HG02885 (cell line): ENCODE results near the gene RAB11FIP4.
A peak's percentile ranks its signal among the peaks of the same experiment; 100 is the strongest.

Source experiments
- ATAC-seq: cut with Tn5 transposase; IDR thresholded peaks from one replicate; pipeline ENCODE4 v1.9.1; 2021; ENCODE audit warnings: mild to moderate bottlenecking; ENCODE audit not compliant: unreplicated experiment, poor library complexity

The RAB11FIP4 gene

DNA sequence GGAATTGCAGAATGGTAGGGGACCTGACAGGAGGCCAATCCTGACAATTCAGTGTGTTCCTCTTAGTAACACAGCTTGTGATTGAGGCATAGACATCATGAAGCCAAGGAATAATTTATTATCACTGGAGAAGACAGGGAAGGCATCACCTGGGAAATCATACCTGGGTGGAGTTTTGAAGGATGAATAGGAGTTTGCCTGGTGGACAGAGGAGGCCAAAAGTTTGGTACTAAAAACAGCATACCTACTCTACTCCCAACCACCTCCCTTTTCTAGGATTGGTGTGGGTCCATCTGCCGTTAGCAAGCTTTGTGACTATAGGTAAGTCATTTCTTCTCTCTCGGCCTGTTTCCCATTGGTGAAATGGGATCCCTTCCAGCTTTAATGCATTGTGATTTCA, 88.0 kb downstream of the RAB11FIP4 start:
- ATAC-seq = no peak

DNA sequence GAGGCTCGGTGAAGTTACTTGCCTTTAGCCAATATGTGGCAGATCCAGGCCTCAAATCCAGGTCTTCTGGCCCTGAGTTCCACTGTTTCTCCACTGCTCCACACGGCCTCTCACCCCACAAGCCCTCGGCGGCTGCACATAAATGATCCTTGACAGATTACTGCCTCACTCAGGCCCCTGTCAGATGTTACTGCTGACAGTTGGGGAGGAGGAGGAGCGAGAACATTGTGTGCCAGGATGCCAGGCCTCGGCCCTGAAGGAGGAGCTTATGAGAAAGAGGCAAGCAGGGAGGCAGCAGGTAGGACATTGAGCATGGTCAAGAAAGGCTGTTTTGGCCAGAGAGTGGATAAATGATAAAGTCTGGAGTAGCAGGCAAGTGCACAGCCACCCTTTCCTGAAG, 88.6 kb downstream of the RAB11FIP4 start:
- no peak for ATAC-seq

DNA sequence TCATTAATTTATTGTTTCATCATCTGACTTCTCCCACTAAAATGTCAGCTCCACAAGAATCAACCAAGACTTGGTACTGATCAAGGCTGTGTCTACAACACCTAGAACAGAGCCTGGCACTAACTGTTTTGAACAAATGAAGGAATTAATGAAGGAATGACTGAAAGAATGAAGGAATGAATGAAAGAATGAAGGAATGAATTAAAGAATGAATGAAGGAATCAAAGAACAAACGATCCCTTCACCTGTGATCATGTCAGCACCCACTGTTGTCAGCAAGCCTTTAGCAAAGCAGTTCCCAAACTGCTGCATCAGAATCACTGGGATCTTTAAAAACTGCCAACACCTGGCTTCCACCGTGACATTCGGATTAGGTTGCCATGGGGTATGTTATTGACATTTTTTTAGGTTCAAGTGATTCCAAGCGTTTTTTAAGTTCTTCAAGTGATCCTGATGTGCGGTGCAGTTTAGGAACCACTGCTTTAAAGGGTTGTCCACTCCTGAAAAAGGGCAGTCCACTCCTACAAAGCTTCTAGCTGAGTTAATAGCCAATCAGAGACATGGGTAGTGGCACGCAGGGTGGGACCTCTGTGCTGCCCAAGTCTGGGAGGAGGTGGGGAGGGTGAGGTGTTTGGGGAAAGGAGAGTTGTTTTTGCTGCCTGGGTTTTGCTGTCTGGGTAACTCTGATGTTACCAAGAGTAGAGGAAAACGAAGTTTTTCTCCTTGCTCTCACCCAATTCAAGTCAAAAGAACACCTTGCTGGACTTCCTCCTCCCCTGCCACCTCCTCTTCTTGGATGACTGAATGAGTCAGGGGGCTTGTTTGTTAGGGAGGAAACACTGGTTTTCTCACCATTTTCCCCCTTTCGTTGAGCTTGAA, 89.7 kb downstream of the RAB11FIP4 start:
- ATAC-seq = no peak

DNA sequence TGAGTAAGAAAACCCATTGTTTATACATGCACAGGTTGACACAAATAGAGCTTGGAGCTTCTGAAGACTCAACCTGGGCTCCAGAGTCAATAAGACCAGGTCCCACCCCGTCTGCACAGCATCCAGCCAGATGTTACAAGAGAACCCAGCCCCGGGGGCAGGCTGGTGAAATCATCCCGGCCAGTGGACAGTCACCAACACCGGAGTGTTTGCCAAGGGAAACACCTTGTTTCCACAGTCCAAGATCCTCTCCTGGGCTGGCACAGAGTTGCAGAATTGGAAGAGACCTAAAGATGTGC, 90.3 kb downstream of the RAB11FIP4 start:
- no peak for ATAC-seq

DNA sequence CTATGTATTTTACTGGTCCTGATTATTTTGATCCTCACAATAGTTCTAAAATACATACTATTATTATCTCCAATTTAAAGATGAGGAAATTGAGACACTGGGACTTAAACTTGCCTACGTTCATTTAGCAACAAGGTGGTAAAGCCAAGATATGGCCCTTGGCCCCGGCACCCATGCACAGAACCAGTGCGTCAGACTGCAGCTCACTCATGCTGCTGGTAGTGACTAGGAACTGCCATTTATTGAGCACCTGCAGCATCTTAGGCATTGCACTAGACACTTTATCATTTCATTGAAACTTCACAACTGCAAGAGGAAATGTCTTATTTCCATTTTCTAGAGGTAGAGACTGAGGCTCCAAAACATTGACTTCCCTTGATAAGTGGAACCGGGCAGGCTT, 93.3 kb downstream of the RAB11FIP4 start:
- no peak for ATAC-seq

DNA sequence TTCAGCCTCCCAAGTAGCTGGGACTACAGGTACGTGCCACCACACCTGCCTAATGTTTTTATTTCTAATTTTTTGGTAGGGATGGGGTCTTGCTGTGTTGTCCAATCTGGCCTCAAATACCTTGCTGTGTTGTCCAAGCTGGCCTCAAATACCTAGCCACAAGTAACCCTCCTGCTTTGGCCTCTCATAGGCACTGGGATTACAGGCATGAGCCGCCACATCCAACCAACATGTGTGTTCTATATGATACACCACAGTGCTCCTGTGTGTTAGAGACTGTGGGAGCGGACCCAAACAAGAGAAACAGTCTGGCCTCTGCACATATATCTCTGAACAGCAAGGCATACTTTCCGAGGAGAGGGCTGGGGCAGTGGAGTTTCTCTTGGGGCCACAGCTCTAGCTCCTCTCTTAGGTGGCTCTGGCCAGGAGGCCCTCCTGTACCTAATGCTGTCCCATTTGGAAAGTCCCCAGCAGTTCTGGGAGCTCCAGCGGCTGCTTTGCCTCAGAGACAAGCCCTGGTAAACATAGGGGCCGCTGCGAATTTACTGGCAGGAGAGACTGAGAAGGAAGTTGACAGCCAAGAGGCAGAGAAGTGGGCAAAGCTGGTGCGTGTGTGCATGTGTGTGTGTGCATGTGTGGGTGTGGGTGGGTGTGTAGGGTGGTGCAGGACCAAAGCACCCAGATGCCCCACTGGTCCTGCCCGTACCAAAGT, 95.0 kb downstream of the RAB11FIP4 start:
- no peak for ATAC-seq

DNA sequence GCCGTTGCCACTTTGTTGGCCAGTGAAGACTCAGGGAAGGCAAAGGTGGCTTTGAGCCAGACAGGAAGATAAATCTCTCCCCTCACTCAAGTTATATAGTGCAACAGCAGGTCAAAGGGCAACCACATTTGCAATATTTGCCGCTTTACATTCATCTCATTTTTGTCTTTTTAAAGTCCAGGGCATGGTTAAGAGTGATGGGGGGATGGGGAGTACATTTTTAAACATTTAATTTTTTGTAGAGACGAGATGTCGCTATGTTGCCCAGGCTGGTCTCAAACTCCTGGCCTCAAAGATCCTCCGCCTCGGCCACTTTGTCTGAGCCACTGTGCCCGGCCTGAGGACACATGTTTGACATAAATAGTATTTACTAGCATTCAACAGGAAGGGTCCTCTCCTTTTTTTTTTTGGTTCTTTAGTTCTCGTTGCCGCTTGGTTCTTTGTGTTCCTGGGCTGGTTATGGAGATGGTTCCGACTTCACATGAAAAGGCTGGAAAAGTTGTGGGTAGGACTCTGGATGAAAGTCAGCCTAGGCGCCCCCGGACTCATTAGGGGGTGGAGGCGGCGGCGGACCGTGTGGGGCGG, 95.7 kb downstream of the RAB11FIP4 start:
- ATAC-seq = no peak

DNA sequence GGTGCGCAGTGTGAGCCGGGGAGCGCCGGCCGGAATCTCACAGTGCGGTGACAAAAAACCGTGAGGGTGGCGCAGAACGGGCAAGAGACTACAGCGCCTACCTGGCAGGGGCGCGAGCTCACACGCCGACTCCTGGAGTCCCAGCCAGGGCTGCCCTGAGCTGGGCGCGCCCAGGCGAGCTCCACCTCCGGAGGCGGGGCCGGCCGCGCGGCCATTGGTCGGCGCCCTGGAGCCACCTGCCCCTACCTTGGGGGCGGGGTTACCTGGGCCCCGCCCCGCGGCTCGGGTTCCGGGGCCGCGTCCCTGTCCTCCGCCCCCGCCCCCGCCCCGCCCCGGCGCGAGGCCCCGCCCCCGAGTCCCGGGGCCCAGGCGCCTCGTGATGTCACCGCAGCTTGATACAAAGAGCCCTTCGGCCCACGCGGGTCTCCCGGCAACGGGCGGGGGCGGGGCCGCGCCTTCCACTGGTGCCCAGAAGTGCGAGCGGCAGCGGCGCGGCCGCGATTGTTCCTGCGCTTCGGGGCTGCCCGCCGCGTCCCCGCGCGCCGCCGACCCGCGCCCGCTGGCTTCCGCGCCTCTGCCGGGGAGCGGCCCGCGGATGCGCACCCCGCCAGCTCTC, 96.3 kb downstream of the RAB11FIP4 start:
- ATAC-seq = peak; percentile 87

DNA sequence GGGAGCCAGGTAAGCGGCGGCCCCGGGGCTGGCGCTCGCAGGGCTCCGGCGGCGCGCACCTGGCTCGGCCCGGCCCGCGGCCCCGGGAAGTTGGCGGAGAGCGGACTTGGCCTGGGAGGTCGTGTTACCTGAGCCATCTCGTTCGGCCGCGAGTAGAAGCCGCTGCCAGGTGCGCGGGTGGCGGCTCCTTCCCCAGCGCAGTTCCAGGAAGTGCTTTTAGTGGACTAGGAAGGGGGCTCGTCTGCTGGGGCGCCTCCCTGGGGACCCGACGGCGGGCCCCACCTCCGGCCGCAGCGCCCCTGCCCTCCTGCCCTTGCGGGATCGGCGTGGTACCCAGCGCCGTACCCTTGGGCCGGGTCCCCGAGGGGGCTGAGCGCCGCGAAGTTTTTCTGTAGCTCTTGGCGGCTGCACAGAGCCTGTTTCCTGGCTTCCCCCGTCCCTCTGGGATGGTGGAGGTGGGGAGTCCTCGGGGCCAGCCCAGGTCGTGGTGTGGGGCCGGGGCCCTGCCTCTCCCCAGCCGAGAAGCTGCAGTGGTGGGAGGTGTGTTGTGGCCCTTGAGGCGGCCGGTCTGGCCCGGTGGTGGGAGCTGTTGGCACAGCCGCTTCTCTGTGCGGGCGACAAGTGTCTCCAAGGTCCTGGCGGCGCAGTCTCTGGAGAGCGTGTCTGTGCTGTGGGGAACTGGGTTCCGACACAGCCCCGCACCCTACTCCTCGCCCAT, 96.9 kb downstream of the RAB11FIP4 start:
- peak; percentile 4 for ATAC-seq

DNA sequence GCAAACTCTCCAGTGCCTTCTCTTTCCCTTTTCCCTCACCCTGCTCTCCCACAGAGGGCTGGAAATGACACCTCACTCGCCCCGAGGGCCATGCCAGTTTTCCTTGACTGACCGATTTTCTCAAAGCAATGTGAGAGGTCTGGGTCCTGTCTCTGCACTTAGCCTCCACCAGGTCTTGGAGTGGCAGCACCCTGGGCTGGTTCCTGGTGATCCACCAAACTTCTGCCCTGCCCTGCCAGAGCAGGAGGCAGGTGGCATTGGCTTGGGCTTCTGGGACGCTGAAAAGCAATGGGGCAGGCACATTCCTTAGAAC, 97.5 kb downstream of the RAB11FIP4 start:
- no peak for ATAC-seq

DNA sequence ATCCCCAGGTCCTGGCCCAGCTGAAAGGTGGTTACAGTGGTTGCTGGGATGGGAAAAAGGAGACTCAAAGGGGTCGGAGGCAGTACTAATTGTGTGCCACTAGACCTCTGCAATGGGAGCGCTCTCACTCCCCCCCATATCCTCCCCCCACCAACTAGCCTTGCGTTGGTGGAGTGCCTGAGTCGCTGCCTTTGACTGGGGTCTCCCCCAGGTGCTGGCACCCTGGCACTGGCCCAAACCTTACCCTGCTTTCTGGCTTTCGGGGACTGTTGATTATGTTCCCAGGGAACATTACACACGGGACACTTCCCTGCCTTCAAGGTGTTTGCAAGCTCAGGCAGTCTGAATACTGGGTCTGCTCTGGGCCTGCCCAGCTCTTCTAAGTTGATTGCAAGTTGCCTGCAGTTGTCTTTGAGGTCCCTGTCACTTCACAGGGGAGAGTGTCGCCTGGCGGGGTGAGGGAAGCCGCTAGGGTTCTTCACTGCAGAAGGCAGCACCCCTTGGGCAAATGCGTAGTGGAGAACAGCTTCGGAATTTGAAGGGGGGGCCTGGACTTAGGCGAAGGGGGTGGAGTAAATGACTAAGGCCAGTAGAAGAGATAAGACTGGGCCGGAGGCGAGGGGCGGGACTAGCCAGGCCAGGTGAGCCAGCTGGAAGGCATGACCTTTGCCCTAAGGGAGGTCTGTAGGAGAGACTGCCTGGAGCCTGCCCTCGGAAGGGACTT, 98.0 kb downstream of the RAB11FIP4 start:
- ATAC-seq = no peak

DNA sequence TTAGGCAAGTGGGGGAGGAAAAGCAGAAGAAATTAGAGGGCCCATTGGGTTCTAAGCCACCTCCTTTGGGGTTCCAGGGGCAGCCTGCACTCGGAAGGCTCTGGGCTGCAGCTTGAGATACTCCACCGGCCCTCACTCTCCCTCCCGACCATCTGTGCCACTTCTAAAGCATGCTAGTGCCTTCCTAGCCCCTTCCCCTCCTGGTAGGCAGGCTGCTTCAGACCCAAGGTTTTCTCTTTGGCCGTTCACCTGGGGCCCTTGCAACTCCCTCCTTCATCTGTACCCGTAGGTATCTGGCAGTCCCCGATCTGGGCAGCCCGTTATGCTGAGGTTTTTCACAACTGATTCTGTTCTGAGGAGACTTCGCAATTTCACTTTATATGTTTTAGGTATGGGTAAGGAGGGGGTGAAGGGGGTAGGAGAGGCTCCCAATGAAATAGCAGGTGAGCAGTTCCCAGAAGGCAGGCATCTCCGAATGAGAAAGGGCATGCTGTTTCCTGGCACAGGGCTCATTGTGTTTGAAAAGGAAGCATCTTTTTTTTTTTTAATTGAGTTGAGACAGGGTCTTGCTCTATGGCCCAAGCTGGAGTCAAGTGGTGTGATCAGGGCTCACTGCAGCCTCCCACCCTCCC, 98.7 kb downstream of the RAB11FIP4 start:
- no peak for ATAC-seq

DNA sequence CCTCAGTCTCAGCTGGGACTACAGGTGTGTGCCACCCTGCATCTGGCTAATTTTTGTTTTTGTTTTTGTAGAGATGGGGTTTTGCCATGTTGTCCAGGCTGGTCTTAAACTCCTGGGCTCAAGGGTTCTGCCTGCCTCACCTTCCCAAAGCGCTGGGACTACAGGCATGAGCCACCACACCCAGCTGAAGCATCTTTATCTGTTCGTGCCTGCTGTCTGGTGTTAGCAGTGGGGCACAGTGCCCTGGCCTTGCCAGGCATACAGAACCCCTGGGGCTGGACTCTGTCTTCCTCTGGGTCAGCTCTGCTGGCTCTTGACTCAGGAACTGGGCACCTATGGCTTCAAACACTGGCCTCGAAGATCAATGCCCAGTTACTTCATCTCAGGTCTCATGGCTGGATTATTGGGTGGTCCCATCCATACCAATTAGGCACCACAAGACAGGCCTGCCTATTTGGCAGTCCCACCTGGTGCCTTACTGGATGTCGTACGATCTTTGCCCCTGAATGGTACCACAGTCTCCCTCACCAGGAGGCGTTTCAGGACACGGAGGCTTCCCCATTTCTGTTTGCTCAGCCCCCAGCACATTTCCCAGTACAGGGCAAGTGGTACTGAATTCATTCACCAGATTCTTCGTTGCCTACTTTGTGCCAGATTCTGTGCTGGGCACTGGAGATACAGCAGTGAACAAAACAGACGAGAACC, 99.3 kb downstream of the RAB11FIP4 start:
- no peak for ATAC-seq

DNA sequence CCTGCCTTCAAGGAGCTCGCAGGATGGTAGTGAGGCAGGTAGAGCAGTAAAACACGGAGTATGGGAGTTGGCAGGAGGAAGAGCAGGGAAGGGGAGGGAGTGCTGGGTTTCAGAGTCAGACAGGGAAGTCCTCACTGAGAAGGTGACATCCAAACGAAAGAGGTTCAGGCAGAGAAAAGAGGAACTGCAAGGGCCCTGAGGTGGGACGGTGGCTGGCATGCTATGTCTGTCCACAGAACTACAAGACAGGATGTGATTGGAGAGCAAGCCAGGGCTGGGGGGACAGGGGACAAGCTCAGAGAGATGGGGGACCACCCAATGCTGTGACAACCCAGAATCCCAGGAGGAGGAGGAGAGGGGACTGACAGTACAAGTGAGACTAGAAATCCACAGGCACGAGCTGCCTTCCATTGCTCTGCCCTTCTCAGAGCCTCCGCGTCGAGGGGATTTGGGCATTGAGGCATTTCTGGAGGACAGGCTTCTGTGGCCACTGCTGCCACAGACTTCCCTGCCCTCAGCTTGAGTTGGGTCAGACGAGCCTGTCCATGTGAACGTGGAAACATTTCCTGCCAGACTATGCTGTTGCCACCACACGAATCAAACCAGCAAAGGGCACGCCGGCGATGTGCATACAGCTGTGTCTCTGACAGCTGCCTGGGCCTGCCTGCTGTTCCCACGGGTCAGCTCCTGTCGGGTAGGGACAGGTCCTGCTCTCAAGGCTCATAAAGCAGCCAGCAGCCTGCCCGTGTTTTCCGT, 100.1 kb downstream of the RAB11FIP4 start:
- no peak for ATAC-seq

DNA sequence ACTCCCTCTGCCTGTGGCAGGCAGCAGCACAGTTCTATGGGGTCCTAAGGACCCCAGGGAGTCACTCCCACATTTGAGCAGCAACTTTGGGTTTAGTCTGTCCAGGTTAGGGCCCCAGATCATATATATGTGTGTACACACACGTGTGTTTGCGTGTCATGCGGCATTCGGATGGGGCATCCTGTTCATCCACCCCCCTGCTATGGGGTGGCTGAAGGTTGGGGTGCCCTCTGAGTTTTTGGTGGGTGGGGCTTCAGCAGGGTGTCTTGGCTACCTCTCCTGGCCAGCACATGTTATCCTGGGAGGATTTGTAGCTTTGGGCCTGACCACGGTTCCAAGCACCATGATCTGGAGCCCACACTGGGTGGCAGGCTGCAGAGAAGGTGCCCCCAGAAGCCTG, 100.7 kb downstream of the RAB11FIP4 start:
- ATAC-seq = no peak

DNA sequence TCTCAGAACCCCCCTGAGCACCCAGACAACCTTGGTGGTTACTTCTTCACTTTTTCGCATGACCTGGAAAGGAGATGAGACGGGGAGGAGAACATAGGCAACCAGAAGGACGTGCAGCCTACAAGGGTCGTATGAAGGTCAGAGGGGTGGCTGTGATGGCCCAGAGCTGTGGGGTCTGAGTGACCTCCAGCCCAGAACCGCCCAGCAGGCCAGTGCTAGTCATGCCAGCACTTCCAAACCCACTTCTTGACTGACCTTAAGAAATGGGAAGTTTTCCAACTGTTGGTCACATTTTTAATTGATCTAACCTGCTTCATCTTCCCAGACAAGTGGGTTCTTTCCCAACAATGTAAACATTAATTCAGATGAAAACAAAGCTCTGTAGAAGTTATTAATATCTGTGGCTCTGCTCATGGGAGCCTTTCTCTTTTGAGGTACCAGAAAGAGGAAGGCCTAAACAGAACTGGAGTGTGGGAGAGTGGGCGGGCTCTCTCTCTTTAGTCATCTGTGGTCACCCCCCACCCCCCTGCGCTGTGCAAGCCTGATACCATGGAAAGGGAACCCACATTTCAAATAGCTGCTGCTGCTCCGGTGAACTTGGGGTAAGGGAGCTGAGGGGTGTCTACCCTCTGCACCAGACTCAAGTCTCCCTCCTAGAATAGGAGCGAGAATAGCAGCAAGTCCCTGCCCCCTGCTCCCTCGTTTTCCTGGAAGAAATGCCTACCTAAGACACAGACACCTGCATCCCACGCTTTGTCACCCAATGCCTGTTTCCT, 101.6 kb downstream of the RAB11FIP4 start:
- ATAC-seq = peak; percentile 34

DNA sequence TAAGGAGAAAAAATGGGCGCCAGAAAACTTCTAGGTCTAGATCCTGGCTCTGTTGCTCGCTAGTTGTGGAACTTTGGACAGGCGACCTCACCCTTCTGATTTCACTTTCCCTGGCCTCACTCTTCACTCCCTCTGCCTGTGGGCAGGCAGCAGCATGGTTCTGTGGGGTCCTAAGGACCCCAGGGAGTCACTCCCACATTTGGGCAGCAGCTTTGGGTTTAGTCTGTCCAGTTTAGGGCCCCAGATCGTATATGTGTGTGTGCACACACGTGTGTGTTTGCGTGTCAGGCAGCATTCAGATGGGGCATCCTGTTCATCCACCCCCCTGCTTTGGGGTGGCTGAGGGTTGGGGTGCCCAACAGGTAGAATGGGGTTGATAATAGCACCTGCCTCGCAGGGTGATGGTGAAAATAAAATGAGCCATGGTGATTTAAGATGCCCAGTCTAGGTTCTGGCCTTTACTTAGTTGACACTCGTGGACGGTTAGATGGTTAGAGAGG, 102.2 kb downstream of the RAB11FIP4 start:
- peak; percentile 4 for ATAC-seq
